Ishikawa (cell line): ENCODE data around the gene MFSD2A.

Experiments used
- CEBPB ChIP-seq: IDR thresholded peaks from 2 replicates; pipeline ENCODE4 v1.6.1; 2012
- EP300 ChIP-seq: IDR thresholded peaks from 2 replicates; pipeline ENCODE4 v1.6.1; 2012; ENCODE audit warnings: borderline replicate concordance
- NFIC ChIP-seq: IDR thresholded peaks from 2 replicates; pipeline ENCODE4 v1.6.1; 2012
- RAD21 ChIP-seq: IDR thresholded peaks from 2 replicates; pipeline ENCODE4 v1.6.1; 2012; ENCODE audit warnings: low read depth
- REST ChIP-seq: IDR thresholded peaks from 2 replicates; pipeline ENCODE4 v1.6.1; 2012; ENCODE audit warnings: low read depth, mild to moderate bottlenecking
- TAF1 ChIP-seq: IDR thresholded peaks from 2 replicates; pipeline ENCODE4 v1.6.1; 2012; ENCODE audit warnings: low read depth, mild to moderate bottlenecking
- TEAD4 ChIP-seq: IDR thresholded peaks from 2 replicates; pipeline ENCODE4 v1.6.1; 2012
- TF ChIP-seq, protein P1 (sequence below): IDR thresholded peaks from 2 replicates; pipeline ENCODE4 v1.6.1; 2012

- TF ChIP-seq REST (no peak), TAF1 (no peak), EP300 (no peak), RAD21 (no peak), NFIC (no peak), CEBPB (no peak), TEAD4 (no peak)
- TF ChIP-seq, protein P1, sequence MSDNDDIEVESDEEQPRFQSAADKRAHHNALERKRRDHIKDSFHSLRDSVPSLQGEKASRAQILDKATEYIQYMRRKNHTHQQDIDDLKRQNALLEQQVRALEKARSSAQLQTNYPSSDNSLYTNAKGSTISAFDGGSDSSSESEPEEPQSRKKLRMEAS = no peak
These were observed 11.3 kb upstream of the MFSD2A start for GRCh38 chr1:39943471-39944290.
